HepG2 (cell line): ENCODE results near the gene ENPP7. TPM values are rescaled to one million over a fixed set of nuclear protein-coding genes. Genes with fewer than 3 reads are reported as not detected.

Experiments used
- CENPT ChIP-seq: sonication (generic); formaldehyde crosslinking; IDR thresholded peaks from 2 replicates; pipeline ENCODE4 v1.8.0; 2022; ENCODE audit warnings: low read depth, mild to moderate bottlenecking, moderate library complexity, missing genetic modification reagents
- FOXJ3 ChIP-seq: sonication (generic); formaldehyde crosslinking; IDR thresholded peaks from 2 replicates; pipeline ENCODE4 v1.4.0; 2020; ENCODE audit warnings: missing genetic modification reagents, mild to moderate bottlenecking, borderline replicate concordance
- MAFK ChIP-seq, 2 experiments: IDR thresholded peaks in 1 of 2; conservative IDR thresholded peaks in 1 of 2; 2 replicates each; pipeline ENCODE4 v1.6.1; 2011; ENCODE audit warnings: improper control_type of control experiment in 2 of 2, low read length in 2 of 2
- MIER2 ChIP-seq: IDR thresholded peaks from 2 replicates; pipeline ENCODE4 v1.6.1; 2016; ENCODE audit warnings: missing biosample characterization, missing genetic modification reagents
- MIER3 ChIP-seq: IDR thresholded peaks from 2 replicates; pipeline ENCODE4 v1.6.1; 2016; ENCODE audit warnings: missing compliant biosample characterization, borderline replicate concordance
- MTA3 ChIP-seq: sonication (generic); formaldehyde crosslinking; IDR thresholded peaks from 2 replicates; pipeline ENCODE4 v1.4.0; 2020; ENCODE audit warnings: missing genetic modification reagents
- NFKBIZ ChIP-seq: IDR thresholded peaks from 2 replicates; pipeline ENCODE4 v1.6.1; 2018; ENCODE audit warnings: missing genetic modification reagents, missing compliant biosample characterization
- TCF12 ChIP-seq, 2 experiments: fragments of 450-650 bp in 1 of 2; sonication (generic) in 1 of 2; formaldehyde crosslinking in 1 of 2; IDR thresholded peaks; 2 replicates each; pipeline versions ENCODE4 v1.6.1 to v1.8.0; 2017 to 2022; ENCODE audit warnings: antibody characterized with exemption in 1 of 2, mild to moderate bottlenecking in 1 of 2, missing genetic modification reagents in 1 of 2, moderate library complexity in 1 of 2
- ZMYM3 ChIP-seq: sonication (generic); formaldehyde crosslinking; IDR thresholded peaks from 2 replicates; pipeline ENCODE4 v1.5.1; 2020; ENCODE audit warnings: mild to moderate bottlenecking, missing genetic modification reagents
- ZNF160 ChIP-seq: sonication (generic); formaldehyde crosslinking; IDR thresholded peaks from 2 replicates; pipeline ENCODE4 v1.8.0; 2022; ENCODE audit warnings: mild to moderate bottlenecking, inconsistent platforms, missing genetic modification reagents
- ZNF326 ChIP-seq: sonication (generic); formaldehyde crosslinking; IDR thresholded peaks from 2 replicates; pipeline ENCODE4 v1.4.0; 2020; ENCODE audit warnings: missing genetic modification reagents, borderline replicate concordance
- ZNF770 ChIP-seq: sonication (generic); formaldehyde crosslinking; IDR thresholded peaks from 2 replicates; pipeline ENCODE4 v1.5.0; 2020; ENCODE audit warnings: mild to moderate bottlenecking, missing genetic modification reagents
- ZNF83 ChIP-seq: sonication (generic); formaldehyde crosslinking; IDR thresholded peaks from 2 replicates; pipeline ENCODE4 v1.4.0; 2020; ENCODE audit warnings: missing genetic modification reagents, mild to moderate bottlenecking, borderline replicate concordance
- ZSCAN12 ChIP-seq: sonication (generic); formaldehyde crosslinking; IDR thresholded peaks from 2 replicates; pipeline ENCODE4 v1.9.0; 2021; ENCODE audit warnings: mild to moderate bottlenecking, missing genetic modification reagents
- polyA plus RNA-seq, 8 experiments: library from polyadenylated mRNA; depleted of rRNA in 3 of 8; stranded (reverse) in 7 of 8; unstranded in 1 of 8; fragments of >200 nt; fragmentation: Illumina TruSeq in 4 of 8; extraction: Trizol in 4 of 8; gene quantifications; 2 replicates each; pipeline versions ENCODE4 v1.2.1 to v1.2.3, GENCODE V29; 2011 to 2016; ENCODE audit warnings: low read depth in 4 of 8, missing spikeins in 1 of 8, mixed read lengths in 1 of 8; ENCODE audit not compliant: insufficient read depth in 1 of 8
- total RNA-seq, 5 experiments: library from RNA; depleted of rRNA; stranded (reverse); fragments of >200 nt; fragmentation: Illumina TruSeq; extraction: Trizol; gene quantifications; 2 replicates each; pipeline ENCODE4 v1.2.3, GENCODE V29; 2016; ENCODE audit warnings: low read depth in 1 of 5
- TF ChIP-seq, protein P1 (sequence below): sonication (generic); formaldehyde crosslinking; IDR thresholded peaks from 2 replicates; pipeline ENCODE4; 2020; ENCODE audit warnings: missing genetic modification reagents, mild to moderate bottlenecking, borderline replicate concordance
- TF ChIP-seq, protein P2 (sequence below): sonication (generic); formaldehyde crosslinking; IDR thresholded peaks from 2 replicates; pipeline ENCODE4 v1.5.0; 2020; ENCODE audit warnings: mild to moderate bottlenecking, missing genetic modification reagents
- TF ChIP-seq, protein P3 (sequence below): sonication (generic); formaldehyde crosslinking; IDR thresholded peaks from 2 replicates; pipeline ENCODE4 v1.4.0; 2020; ENCODE audit warnings: mild to moderate bottlenecking, missing genetic modification reagents, borderline replicate concordance

Gene ENPP7
- total and polyA plus RNA-seq, 2 of the 13 experiments (the other 11 are each of a cell fraction or from before 2014, with no cell fraction given), result 1.1 to 2.2 TPM

GRCh38 chr17:79732804-79733691 lies 2.3 kb downstream of the ENPP7 start (continued):
- TF ChIP-seq, protein P1, sequence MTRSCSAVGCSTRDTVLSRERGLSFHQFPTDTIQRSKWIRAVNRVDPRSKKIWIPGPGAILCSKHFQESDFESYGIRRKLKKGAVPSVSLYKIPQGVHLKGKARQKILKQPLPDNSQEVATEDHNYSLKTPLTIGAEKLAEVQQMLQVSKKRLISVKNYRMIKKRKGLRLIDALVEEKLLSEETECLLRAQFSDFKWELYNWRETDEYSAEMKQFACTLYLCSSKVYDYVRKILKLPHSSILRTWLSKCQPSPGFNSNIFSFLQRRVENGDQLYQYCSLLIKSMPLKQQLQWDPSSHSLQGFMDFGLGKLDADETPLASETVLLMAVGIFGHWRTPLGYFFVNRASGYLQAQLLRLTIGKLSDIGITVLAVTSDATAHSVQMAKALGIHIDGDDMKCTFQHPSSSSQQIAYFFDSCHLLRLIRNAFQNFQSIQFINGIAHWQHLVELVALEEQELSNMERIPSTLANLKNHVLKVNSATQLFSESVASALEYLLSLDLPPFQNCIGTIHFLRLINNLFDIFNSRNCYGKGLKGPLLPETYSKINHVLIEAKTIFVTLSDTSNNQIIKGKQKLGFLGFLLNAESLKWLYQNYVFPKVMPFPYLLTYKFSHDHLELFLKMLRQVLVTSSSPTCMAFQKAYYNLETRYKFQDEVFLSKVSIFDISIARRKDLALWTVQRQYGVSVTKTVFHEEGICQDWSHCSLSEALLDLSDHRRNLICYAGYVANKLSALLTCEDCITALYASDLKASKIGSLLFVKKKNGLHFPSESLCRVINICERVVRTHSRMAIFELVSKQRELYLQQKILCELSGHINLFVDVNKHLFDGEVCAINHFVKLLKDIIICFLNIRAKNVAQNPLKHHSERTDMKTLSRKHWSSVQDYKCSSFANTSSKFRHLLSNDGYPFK (CRISPR knock-in tag), result peak; percentile 49; the same call in 1 of the 2 replicates
- no peak for TF ChIP-seq ZSCAN12
- no peak for TF ChIP-seq ZNF326 (CRISPR knock-in tag)
- no peak for TF ChIP-seq MTA3 (CRISPR knock-in tag)
- 0 out of 2 replicates have a peak, but pooled peaks have one; percentile 39 for TF ChIP-seq ZNF160 (CRISPR knock-in tag)
- peak; percentile 80; the same call in 1 of the 2 replicates for TF ChIP-seq ZNF83
- TF ChIP-seq FOXJ3, result no peak
- peak; percentile 36; the same call in 1 of the 2 replicates for TF ChIP-seq ZMYM3 (CRISPR knock-in tag)
- TF ChIP-seq TCF12 (IDR thresholded peaks at IDR 0.05), result no peak
- TF ChIP-seq TCF12 (CRISPR knock-in tag; IDR thresholded peaks at IDR 0.05), result no peak
- TF ChIP-seq, protein P2, sequence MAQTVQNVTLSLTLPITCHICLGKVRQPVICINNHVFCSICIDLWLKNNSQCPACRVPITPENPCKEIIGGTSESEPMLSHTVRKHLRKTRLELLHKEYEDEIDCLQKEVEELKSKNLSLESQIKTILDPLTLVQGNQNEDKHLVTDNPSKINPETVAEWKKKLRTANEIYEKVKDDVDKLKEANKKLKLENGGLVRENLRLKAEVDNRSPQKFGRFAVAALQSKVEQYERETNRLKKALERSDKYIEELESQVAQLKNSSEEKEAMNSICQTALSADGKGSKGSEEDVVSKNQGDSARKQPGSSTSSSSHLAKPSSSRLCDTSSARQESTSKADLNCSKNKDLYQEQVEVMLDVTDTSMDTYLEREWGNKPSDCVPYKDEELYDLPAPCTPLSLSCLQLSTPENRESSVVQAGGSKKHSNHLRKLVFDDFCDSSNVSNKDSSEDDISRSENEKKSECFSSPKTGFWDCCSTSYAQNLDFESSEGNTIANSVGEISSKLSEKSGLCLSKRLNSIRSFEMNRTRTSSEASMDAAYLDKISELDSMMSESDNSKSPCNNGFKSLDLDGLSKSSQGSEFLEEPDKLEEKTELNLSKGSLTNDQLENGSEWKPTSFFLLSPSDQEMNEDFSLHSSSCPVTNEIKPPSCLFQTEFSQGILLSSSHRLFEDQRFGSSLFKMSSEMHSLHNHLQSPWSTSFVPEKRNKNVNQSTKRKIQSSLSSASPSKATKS (CRISPR knock-in tag), result no peak
- TF ChIP-seq ZNF770 (CRISPR knock-in tag), result no peak
- no peak for TF ChIP-seq MAFK (conservative IDR thresholded peaks at IDR 0.05 in 1 of 2, IDR thresholded peaks at IDR 0.05 in 1 of 2; ENCODE audit: low read length in 2 of 2)
- no peak for TF ChIP-seq MIER3
- no peak for TF ChIP-seq NFKBIZ
- TF ChIP-seq MIER2 (CRISPR knock-in tag), result 0 out of 2 replicates have a peak, but pooled peaks have one; percentile 40
- TF ChIP-seq, protein P3, sequence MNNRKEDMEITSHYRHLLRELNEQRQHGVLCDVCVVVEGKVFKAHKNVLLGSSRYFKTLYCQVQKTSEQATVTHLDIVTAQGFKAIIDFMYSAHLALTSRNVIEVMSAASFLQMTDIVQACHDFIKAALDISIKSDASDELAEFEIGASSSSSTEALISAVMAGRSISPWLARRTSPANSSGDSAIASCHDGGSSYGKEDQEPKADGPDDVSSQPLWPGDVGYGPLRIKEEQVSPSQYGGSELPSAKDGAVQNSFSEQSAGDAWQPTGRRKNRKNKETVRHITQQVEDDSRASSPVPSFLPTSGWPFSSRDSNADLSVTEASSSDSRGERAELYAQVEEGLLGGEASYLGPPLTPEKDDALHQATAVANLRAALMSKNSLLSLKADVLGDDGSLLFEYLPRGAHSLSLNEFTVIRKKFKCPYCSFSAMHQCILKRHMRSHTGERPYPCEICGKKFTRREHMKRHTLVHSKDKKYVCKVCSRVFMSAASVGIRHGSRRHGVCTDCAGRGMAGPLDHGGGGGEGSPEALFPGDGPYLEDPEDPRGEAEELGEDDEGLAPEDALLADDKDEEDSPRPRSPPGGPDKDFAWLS (CRISPR knock-in tag), result no peak
- no peak for TF ChIP-seq CENPT (CRISPR knock-in tag)
